ENCODE data around the gene RPP25L. TPM values are rescaled to one million over a fixed set of nuclear protein-coding genes. Genes with fewer than 3 reads are reported as not detected.

Gene RPP25L
- total RNA-seq, 1 experiment from 2014 or later = 40.3 TPM

- Histone ChIP-seq H3K79me2 (ENCODE audit: low read length) (no peaks in the 10 kb centered on the region), H3K4me1 (ENCODE audit: low read length) (no peaks in the 10 kb centered on the region), H3K27me3 (ENCODE audit: low read length) (no peaks in the 10 kb centered on the region), H4K20me1 (ENCODE audit: insufficient read depth, low read depth, low read length) (no peaks in the 10 kb centered on the region), H3K9me3 (ENCODE audit: low read length) (peaks cover 4% of the 10 kb centered on the region; the same call in 1 of the 2 replicates), H3K9ac (ENCODE audit: low read length) (no peak overlapping the region), H3K4me3 (ENCODE audit: low read length) (no peak overlapping the region), H3K9me2 (replicated peaks; ENCODE audit: insufficient read depth, low read length) (no peaks in the 10 kb centered on the region), H3K36me3 (ENCODE audit: insufficient read depth, low read length) (no peaks in the 10 kb centered on the region), H3K27ac (ENCODE audit: low read length) (no peak overlapping the region), H3K4me2 (ENCODE audit: low read depth, low read length, poor library complexity, severe bottlenecking) (no peak overlapping the region), H2AFZ (ENCODE audit: low read length) (no peak overlapping the region)
- no peak for DNase-seq
Observed at GRCh38 chr9:34566972-34567371, 44.9 kb downstream of the RPP25L start.

- no peak overlapping the region for H2AFZ ChIP-seq (ENCODE audit: low read length)
Observed at GRCh38 chr9:34566322-34566721, 45.6 kb downstream of the RPP25L start.

DNA sequence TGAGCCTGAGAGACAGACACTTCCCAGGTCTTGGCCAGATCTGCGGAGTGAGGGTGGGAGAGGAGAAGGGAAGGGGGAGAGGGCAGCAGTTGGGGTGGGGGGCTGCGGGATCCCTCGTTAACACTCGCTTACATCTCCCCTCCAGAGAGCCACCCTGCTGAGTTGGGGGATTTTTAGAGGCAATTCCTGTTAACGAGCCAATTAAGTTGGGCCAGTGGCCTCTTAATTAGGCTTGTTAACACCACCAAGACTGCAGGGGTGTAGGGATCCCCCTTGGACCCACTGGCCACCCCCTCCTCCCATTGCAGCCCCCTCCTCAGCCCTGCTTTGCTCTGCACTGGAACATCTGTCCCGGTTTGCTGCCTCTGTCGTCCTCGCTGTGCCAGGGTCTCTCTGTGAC lies 46.0 kb downstream of the RPP25L start:
- H2AFZ ChIP-seq (ENCODE audit: low read length) = no peak overlapping the region
- no peaks in the 10 kb centered on the region for H3K27me3 ChIP-seq (ENCODE audit: low read length)
- peaks cover 6% of the 10 kb centered on the region; the same call in 1 of the 2 replicates for H3K9me3 ChIP-seq (ENCODE audit: low read length)
- no peaks in the 10 kb centered on the region for H3K4me1 ChIP-seq (ENCODE audit: low read length)
- no peaks in the 10 kb centered on the region for H3K36me3 ChIP-seq (ENCODE audit: insufficient read depth, low read length)
- no peaks in the 10 kb centered on the region for H4K20me1 ChIP-seq (ENCODE audit: insufficient read depth, low read depth, low read length)
- H3K9me2 ChIP-seq (replicated peaks; ENCODE audit: insufficient read depth, low read length) = no peaks in the 10 kb centered on the region
- no peak overlapping the region for H3K4me3 ChIP-seq (ENCODE audit: low read length)
- no peak overlapping the region for H3K27ac ChIP-seq (ENCODE audit: low read length)
- H3K4me2 ChIP-seq (ENCODE audit: low read depth, low read length, poor library complexity, severe bottlenecking) = no peak overlapping the region
- no peak for DNase-seq
- no peaks in the 10 kb centered on the region for H3K79me2 ChIP-seq (ENCODE audit: low read length)
- H3K9ac ChIP-seq (ENCODE audit: low read length) = no peak overlapping the region

More at GRCh38 chr9:34566322-34566721, 45.6 kb downstream of the RPP25L start:
- no peak for DNase-seq
- Histone ChIP-seq H3K4me2 (ENCODE audit: low read depth, low read length, poor library complexity, severe bottlenecking) (no peak overlapping the region), H3K4me1 (ENCODE audit: low read length) (no peaks in the 10 kb centered on the region), H3K9ac (ENCODE audit: low read length) (no peak overlapping the region), H3K9me2 (replicated peaks; ENCODE audit: insufficient read depth, low read length) (no peaks in the 10 kb centered on the region), H4K20me1 (ENCODE audit: insufficient read depth, low read depth, low read length) (no peaks in the 10 kb centered on the region), H3K9me3 (ENCODE audit: low read length) (peaks cover 6% of the 10 kb centered on the region; the same call in 1 of the 2 replicates), H3K27me3 (ENCODE audit: low read length) (no peaks in the 10 kb centered on the region), H3K36me3 (ENCODE audit: insufficient read depth, low read length) (no peaks in the 10 kb centered on the region), H3K4me3 (ENCODE audit: low read length) (no peak overlapping the region), H3K27ac (ENCODE audit: low read length) (no peak overlapping the region), H3K79me2 (ENCODE audit: low read length) (no peaks in the 10 kb centered on the region)

GRCh38 chr9:34564617-34565016 lies 47.3 kb downstream of the RPP25L start:
- H3K27ac ChIP-seq (ENCODE audit: low read length) = no peak overlapping the region
- no peak overlapping the region for H3K4me2 ChIP-seq (ENCODE audit: low read depth, low read length, poor library complexity, severe bottlenecking)
- DNase-seq = no peak
- H3K9me3 ChIP-seq (ENCODE audit: low read length) = peaks cover 6% of the 10 kb centered on the region; the same call in 1 of the 2 replicates
- H3K4me3 ChIP-seq (ENCODE audit: low read length) = no peak overlapping the region
- H3K9ac ChIP-seq (ENCODE audit: low read length) = no peak overlapping the region
- H2AFZ ChIP-seq (ENCODE audit: low read length) = no peak overlapping the region
- no peaks in the 10 kb centered on the region for H3K36me3 ChIP-seq (ENCODE audit: insufficient read depth, low read length)
- H4K20me1 ChIP-seq (ENCODE audit: insufficient read depth, low read depth, low read length) = no peaks in the 10 kb centered on the region
- no peaks in the 10 kb centered on the region for H3K9me2 ChIP-seq (replicated peaks; ENCODE audit: insufficient read depth, low read length)
- no peaks in the 10 kb centered on the region for H3K4me1 ChIP-seq (ENCODE audit: low read length)
- no peaks in the 10 kb centered on the region for H3K27me3 ChIP-seq (ENCODE audit: low read length)
- no peaks in the 10 kb centered on the region for H3K79me2 ChIP-seq (ENCODE audit: low read length)

- Histone ChIP-seq H3K9me2 (replicated peaks; ENCODE audit: insufficient read depth, low read length) (no peaks in the 10 kb centered on the region), H2AFZ (ENCODE audit: low read length) (no peak overlapping the region), H3K27ac (ENCODE audit: low read length) (no peak overlapping the region), H3K4me1 (ENCODE audit: low read length) (no peaks in the 10 kb centered on the region), H3K9ac (ENCODE audit: low read length) (no peak overlapping the region), H3K4me3 (ENCODE audit: low read length) (no peak overlapping the region), H3K4me2 (ENCODE audit: low read depth, low read length, poor library complexity, severe bottlenecking) (no peak overlapping the region), H4K20me1 (ENCODE audit: insufficient read depth, low read depth, low read length) (no peaks in the 10 kb centered on the region), H3K36me3 (ENCODE audit: insufficient read depth, low read length) (no peaks in the 10 kb centered on the region), H3K79me2 (ENCODE audit: low read length) (no peaks in the 10 kb centered on the region), H3K9me3 (ENCODE audit: low read length) (peaks cover 6% of the 10 kb centered on the region; the same call in 1 of the 2 replicates), H3K27me3 (ENCODE audit: low read length) (no peaks in the 10 kb centered on the region)
- no peak for DNase-seq
Observed at GRCh38 chr9:34563262-34563661, 48.6 kb downstream of the RPP25L start.

GRCh38 chr9:34562135-34562745 lies 49.7 kb downstream of the RPP25L start:
- H3K9me3 ChIP-seq (ENCODE audit: low read length) = peaks cover 6% of the 10 kb centered on the region; the same call in 1 of the 2 replicates
- DNase-seq = peak; percentile 77
- no peaks in the 10 kb centered on the region for H3K4me1 ChIP-seq (ENCODE audit: low read length)
- no peaks in the 10 kb centered on the region for H3K27me3 ChIP-seq (ENCODE audit: low read length)
- H3K27ac ChIP-seq (ENCODE audit: low read length) = no peak overlapping the region
- H3K36me3 ChIP-seq (ENCODE audit: insufficient read depth, low read length) = no peaks in the 10 kb centered on the region
- no peak overlapping the region for H3K4me2 ChIP-seq (ENCODE audit: low read depth, low read length, poor library complexity, severe bottlenecking)
- H3K79me2 ChIP-seq (ENCODE audit: low read length) = no peaks in the 10 kb centered on the region
- no peak overlapping the region for H2AFZ ChIP-seq (ENCODE audit: low read length)
- no peaks in the 10 kb centered on the region for H4K20me1 ChIP-seq (ENCODE audit: insufficient read depth, low read depth, low read length)
- H3K9me2 ChIP-seq (replicated peaks; ENCODE audit: insufficient read depth, low read length) = no peaks in the 10 kb centered on the region
- no peak overlapping the region for H3K9ac ChIP-seq (ENCODE audit: low read length)
- no peak overlapping the region for H3K4me3 ChIP-seq (ENCODE audit: low read length)

DNA sequence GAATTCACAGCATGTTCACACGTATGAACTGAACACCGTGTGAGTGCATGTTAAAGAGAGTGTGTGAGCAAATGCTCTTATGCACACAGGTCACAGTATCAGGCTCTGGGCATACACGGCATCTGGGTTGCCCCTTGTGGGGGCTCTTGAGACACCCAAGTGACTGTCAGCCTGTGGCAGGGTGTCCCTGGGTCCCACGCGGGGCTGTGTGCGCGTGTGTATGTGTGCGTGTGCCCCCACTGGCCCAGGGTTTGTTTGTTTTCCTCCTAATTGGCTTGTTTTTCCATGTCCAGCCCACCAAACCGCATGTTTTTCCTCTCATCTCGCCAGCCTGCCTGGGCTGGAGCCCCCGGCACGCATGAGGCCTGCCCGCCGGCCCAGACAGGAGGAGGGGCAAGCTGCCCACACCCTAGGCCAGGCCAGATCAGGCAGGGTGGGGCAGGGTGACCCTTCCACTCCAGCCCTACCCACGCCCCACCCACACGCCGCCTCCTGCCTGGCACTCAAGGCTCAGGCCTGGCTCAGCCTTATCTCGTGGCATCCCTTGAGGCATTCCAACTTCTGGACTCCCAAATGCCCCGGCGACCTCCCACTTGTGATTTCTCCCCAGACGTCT lies 51.2 kb downstream of the RPP25L start:
- Histone ChIP-seq H3K4me3 (ENCODE audit: low read length) (no peak overlapping the region), H3K9ac (ENCODE audit: low read length) (no peak overlapping the region), H3K27ac (ENCODE audit: low read length) (no peak overlapping the region), H3K9me3 (ENCODE audit: low read length) (peaks cover 6% of the 10 kb centered on the region; the same call in 1 of the 2 replicates), H3K36me3 (ENCODE audit: insufficient read depth, low read length) (no peaks in the 10 kb centered on the region), H3K27me3 (ENCODE audit: low read length) (no peaks in the 10 kb centered on the region), H3K4me2 (ENCODE audit: low read depth, low read length, poor library complexity, severe bottlenecking) (no peak overlapping the region), H2AFZ (ENCODE audit: low read length) (no peak overlapping the region), H3K4me1 (ENCODE audit: low read length) (no peaks in the 10 kb centered on the region), H3K79me2 (ENCODE audit: low read length) (no peaks in the 10 kb centered on the region), H3K9me2 (replicated peaks; ENCODE audit: insufficient read depth, low read length) (no peaks in the 10 kb centered on the region), H4K20me1 (ENCODE audit: insufficient read depth, low read depth, low read length) (no peaks in the 10 kb centered on the region)
- DNase-seq = no peak

All from Karpas-422 (cell line).